GM12875 (cell line): ENCODE measurements around the gene LPA.

Experiments
- H3K4me3 ChIP-seq: one replicate; pipeline ENCODE4 v1.5.1; 2011; ENCODE audit warnings: low read depth, low read length, control low read depth
- TF ChIP-seq, protein P1 (sequence below): IDR thresholded peaks from 2 replicates; pipeline ENCODE4 v1.5.1; 2011; ENCODE audit warnings: low read depth, mild to moderate bottlenecking, control low read depth, inconsistent platforms, low read length, moderate library complexity, borderline replicate concordance; ENCODE audit not compliant: insufficient read depth

LPA gene

DNA sequence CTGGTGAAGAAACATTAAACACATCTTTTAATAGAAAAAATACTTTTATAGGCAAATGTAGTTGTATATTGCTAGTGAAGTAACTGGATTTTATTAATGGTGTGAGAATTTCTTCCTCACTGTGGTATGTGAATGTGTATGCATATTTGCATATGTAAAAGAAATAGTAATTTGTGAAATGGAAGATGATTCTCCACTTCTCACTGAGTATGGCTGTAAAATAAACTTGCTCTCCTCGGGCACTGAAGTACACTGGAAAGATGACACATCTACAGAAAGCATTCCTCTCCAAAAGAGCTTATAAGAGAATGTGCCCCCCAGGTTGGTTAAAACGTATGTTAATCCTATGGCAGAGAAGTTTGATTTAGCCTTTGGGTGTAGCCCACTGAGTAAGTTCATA lies 155.5 kb downstream of the LPA start:
- TF ChIP-seq, protein P1, sequence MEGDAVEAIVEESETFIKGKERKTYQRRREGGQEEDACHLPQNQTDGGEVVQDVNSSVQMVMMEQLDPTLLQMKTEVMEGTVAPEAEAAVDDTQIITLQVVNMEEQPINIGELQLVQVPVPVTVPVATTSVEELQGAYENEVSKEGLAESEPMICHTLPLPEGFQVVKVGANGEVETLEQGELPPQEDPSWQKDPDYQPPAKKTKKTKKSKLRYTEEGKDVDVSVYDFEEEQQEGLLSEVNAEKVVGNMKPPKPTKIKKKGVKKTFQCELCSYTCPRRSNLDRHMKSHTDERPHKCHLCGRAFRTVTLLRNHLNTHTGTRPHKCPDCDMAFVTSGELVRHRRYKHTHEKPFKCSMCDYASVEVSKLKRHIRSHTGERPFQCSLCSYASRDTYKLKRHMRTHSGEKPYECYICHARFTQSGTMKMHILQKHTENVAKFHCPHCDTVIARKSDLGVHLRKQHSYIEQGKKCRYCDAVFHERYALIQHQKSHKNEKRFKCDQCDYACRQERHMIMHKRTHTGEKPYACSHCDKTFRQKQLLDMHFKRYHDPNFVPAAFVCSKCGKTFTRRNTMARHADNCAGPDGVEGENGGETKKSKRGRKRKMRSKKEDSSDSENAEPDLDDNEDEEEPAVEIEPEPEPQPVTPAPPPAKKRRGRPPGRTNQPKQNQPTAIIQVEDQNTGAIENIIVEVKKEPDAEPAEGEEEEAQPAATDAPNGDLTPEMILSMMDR: no peak

DNA sequence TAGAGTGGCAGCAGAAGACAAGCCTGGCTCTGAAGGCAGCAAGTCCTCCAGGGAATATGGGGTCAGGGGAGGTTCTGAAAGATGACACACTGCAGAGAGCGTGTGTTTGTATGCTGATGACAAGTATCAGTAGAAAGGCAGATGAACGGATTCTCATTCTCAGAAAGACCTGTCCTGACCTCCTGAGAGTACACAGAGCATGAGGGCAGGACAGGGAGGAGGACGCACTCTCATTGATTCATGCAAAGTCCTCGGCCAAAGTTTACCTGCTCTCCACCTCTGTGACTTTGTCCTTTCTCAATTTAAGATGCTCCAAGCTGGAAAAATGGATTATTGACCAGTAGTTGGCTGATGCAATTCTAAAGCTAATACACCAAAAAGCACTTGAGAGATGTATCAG lies 156.7 kb downstream of the LPA start:
- TF ChIP-seq, protein P1: no peak

More for the DNA sequence above, 155.5 kb downstream of the LPA start:
- H3K4me3 ChIP-seq: no peak overlapping the region

DNA sequence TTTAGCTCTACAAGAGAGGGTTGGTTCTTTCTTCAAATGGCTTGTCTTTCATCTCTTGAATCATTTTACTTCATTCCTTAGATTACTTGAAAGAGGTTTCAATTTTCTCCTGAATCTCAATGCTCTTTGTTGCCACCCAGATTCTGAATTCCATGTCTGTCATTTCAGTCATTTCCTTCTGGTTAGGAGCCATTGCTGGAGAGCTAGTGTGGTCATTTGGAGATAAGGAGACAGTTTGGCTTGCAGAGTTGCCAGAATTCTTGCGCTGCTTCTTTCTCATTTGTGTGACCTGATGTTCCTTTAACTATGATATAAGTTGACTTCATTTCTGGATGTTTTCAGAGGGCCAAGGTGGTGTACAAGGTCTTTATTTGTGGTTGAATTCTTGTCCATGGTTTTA lies 158.1 kb downstream of the LPA start:
- no peak overlapping the region for H3K4me3 ChIP-seq
- TF ChIP-seq, protein P1: no peak

More for the DNA sequence above, 156.7 kb downstream of the LPA start:
- H3K4me3 ChIP-seq: no peak overlapping the region

DNA sequence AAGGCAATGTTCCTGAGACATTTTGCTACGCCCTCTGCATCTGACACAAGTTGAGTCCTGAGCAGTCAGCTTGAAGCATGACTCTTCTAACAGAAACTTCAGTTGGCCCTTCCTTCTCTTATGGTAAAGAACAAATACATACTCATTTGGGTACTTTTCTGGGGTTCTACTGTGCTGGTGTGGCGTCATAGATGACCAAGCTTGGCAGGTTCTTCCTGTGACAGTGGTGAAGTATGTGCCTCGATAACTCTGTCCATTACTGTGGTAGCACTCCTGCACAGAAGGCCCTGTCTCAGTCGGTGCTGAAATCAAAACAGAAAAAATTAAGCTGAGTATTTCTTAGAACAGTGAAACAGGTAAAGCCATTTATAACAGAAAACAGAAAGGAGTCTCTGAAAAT lies 163.4 kb downstream of the LPA start:
- TF ChIP-seq, protein P1: no peak
- no peak overlapping the region for H3K4me3 ChIP-seq

DNA sequence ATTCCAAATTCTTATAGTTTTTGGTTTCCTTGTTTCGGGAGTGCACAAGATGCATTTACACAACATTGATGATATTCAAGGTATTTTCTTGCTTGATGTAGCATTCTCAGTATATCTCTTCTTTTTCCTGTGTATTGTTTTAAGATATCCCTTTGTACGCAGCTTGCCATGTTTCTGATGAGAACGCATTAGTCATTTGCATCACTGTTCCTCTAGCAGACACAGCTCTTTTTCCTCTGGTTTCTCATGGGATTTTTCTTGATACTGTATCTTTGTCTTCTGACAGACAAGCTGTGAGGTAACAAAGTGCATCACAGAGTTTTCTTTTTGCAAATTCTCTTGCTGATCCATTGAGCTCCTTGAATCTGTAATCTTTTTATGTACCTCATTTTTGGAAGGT lies 169.5 kb downstream of the LPA start:
- TF ChIP-seq, protein P1: no peak
- no peak overlapping the region for H3K4me3 ChIP-seq

DNA sequence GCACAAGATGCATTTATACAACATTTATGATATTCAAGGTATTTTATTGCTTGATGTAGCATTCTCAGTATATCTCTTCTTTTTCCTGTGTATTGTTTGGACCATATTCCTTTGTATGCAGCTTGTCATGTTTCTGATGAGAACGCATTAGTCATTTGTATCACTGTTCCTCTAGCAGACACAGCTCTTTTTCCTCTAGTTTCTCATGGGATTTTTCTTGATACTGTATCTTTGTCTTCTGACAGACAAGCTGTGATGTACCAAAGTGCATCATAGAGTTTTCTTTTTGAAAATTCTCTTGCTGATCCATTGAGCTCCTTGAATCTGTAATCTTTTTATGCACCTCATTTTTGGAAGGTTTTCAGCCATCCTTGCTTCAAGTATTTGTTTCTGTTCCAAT lies 175.0 kb downstream of the LPA start:
- TF ChIP-seq, protein P1: no peak
- H3K4me3 ChIP-seq: no peak overlapping the region

DNA sequence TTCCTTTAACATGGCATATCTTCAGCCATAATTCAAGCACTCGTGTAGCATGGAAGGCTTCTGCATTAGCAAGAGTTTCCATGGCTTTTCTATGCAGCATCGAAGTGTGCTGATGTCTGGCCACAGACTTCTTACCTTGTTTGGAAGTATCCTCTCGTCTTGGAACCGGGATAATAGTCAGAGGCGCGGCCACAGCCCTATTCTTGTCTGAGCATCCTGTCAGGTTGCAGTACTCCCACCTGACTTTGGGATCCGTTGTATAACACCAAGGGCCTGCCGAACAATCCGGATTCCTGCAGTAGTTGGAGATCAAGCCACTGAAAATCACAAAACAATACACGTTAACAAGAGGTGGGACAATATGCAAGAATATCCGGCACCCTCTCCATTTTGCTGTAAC lies 177.0 kb downstream of the LPA start:
- H3K4me3 ChIP-seq: no peak overlapping the region
- TF ChIP-seq, protein P1: no peak
